HG02870 (cell line): ENCODE data around the gene GPR39.

Source experiments
- ATAC-seq: cut with Tn5 transposase; IDR thresholded peaks from one replicate; pipeline ENCODE4 v1.9.1; 2021; ENCODE audit warnings: mild to moderate bottlenecking, moderate library complexity; ENCODE audit not compliant: unreplicated experiment

Gene GPR39

DNA sequence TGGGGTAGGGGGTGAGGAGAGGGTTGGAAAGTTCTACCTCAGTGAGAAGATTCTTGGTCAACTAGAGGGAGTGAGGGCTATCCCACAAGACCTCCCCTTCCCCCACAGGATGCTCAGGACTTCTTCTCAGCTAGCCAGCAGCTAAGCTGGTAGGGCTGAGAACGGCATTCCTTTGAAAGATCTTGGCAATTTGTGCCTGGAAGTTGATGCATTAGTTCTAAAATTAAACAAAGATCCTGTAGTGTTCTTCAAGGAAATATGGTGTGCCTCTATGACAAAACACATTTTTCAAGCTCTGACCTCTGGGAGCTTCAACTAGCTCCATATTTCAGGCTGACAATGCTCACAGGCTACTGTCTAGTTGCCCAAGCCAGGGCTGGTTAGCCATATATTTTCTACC is 251.1 kb downstream of the GPR39 start:
- no peak for ATAC-seq

- no peak for ATAC-seq
Observed at GRCh38 chr2:132668189-132668823, 251.7 kb downstream of the GPR39 start.

- no peak for ATAC-seq
Observed at GRCh38 chr2:132668987-132669907, 252.6 kb downstream of the GPR39 start.

GRCh38 chr2:132669908-132670495 is 253.4 kb downstream of the GPR39 start, which contains the start of gene LYPD1:
Gene LYPD1 (minus strand): TSS chr2:132670205. CDS start chr2:132669932, 273 bp downstream.
- no peak for ATAC-seq

- no peak for ATAC-seq
Observed at GRCh38 chr2:132670496-132671150, 254.0 kb downstream of the GPR39 start.

DNA sequence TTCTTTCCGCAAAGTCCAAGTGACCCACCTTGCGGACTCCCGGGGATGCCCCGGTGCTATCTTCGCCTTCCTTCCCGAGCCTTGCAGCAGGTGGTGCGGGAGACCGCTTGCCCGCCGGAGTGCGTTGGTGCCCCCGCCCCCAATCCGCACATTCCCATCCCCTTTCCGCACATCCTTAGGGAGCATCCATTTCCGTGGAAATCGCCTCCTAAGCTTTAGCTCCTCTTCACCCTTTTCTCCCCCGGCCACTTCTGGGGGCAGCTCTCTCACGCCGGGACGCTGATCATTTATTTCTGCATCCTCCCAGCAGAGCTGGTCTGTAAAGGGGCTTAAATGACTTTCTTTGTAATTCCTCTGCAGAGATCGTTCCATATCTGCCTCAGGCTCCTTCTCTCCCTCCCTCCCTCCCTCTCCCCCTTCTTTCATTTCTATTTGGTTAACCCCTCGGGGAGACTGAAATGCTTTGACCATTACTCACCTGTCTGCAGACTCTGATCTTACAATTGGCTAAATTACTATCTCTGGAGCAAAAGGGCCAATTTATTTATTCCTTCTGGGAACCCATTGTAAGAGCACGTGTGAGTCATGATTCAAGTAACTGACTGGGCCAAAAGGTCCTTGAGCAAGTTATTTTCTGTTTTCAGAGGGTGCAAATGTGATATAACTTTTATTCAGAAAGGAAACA is 254.7 kb downstream of the GPR39 start:
- ATAC-seq, result no peak

DNA sequence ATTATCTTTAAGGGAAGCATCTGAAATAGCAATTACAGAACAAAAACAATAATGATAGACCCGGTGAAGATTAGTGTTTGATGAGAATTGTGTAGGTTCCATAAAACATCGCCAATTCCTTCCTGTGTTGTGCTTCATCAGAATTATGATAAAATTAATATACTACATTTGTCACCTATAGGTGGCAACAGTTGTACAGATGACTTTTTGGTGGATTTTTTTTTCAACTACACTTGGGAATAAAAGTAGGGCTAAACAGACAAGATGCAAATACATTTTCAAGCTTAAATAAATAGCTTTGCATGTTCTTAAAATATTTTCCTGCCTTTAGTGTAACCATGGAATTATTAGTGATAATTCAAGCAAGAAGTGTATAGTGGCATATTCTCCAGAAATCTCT is 260.4 kb downstream of the GPR39 start:
- ATAC-seq, result no peak

GRCh38 chr2:132677661-132678060 is 261.1 kb downstream of the GPR39 start:
- no peak for ATAC-seq

DNA sequence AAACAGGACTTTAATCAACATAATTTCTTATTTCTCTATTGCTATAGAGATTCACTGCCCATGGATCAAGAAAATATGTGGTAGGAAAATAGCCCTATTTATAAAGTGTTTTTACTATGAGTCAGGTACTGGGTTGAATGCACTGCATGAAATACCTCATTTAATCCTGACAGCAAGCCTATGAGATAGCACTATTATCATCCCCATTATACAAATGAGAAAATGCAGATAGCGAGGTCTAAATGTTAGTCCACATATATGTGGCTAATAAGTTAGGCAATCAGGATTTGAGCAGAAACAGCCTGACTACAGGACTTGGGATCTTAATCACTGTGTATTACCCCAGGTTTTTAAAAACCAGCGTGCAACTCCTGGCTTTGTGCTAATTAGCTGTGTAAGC is 261.9 kb downstream of the GPR39 start:
- ATAC-seq, result no peak

DNA sequence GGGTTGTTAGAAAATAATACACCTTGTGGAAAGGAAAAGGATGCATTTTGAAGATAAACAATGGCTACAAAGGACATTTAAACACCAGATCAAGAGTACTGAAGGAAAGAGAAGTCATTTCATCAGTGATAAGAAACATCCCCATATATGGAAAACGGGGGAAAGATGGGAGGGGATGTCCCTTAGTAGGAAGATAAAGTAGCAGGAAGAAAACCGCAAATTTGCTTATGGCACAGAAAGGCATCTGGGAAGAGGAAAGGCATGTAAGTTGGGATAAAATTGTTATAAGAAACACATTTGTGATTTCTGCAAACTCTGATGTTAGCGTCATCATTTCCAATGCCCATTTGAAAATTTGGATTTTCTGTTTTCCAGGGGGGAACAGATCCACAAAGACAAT is 263.9 kb downstream of the GPR39 start:
- no peak for ATAC-seq

DNA sequence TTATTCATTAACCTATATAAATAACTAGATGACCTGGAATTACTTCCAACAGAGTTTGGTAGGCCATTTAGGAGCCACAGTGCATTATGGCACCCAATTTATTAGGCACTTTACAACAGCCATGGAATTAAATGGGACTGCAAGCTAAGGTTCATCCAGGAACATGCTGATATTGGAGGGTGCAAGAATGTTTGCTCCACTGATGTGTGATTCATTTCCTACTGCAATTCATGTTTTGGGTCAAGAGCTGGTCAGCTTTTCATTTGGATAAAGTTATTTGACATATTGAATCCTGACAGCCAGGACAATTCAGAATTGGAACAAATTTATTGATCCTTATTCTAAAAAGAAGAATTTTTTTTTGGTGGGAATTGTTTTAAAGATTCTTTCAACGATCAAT is 265.2 kb downstream of the GPR39 start:
- no peak for ATAC-seq

DNA sequence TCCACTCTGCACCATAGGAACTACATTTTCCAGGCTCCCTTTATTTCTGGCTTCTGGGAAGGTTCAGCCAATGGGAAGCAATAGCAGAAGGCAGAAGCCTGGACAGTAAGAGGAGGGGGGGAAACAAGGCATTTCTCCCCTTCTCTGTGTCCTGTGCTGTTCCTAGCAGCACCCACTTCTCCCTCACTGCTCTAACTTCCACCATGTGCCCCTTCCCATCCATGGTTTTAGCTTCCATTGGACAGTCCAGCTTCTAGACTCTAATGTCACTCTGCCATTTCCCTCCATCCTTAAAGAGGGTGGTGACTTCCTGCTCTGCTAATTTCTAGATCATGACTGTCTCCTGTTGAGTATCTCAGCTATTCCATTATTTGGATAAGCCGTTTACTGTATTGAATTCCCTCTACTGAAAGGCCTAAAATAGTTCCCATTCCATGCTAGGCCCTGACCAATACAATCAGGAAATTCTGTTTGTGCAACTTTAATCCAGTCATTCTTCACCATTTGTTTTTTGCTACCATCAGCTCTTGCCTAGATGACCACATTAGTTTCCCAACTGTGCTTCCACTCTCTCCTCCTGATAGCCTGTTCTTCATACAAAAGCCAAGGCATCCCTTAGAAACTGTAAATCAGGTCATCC is 274.2 kb downstream of the GPR39 start:
- no peak for ATAC-seq

GRCh38 chr2:132691556-132691955 is 275.0 kb downstream of the GPR39 start:
- ATAC-seq, result no peak

GRCh38 chr2:132692816-132693215 is 276.2 kb downstream of the GPR39 start:
- no peak for ATAC-seq
